VCaP (cell line): Measurements from ENCODE around the gene NIT2.
A peak's percentile ranks its signal among the peaks of the same experiment; 100 is the strongest.

Experiments
- H3K27ac ChIP-seq: fragments of 450-650 bp; 2 replicates; pipeline ENCODE4 v1.5.1; 2017
- TF ChIP-seq, protein P1 (sequence below): fragments of 450-650 bp; conservative IDR thresholded peaks from 2 replicates; pipeline ENCODE4 v1.5.1; 2017; ENCODE audit warnings: mild to moderate bottlenecking, moderate library complexity

The NIT2 gene

DNA sequence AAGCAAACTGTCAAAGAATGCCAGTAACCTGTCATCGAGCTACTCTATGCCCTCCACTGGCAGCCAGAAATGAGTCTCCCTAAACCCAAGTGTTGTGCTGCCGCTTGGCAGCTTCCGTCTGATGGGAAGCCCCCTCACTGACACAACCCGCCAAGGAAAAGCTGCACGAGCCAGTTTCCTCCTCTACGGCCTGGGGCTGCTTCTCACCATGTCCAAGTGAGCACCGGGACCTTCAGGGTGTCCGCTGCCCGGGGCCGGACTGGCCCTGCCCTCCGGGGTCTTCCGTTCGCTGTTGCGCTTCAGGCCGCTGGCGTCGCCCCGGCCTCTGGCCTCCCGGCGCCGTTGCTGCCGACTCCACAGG, 65.8 kb downstream of the NIT2 start:
- TF ChIP-seq, protein P1, sequence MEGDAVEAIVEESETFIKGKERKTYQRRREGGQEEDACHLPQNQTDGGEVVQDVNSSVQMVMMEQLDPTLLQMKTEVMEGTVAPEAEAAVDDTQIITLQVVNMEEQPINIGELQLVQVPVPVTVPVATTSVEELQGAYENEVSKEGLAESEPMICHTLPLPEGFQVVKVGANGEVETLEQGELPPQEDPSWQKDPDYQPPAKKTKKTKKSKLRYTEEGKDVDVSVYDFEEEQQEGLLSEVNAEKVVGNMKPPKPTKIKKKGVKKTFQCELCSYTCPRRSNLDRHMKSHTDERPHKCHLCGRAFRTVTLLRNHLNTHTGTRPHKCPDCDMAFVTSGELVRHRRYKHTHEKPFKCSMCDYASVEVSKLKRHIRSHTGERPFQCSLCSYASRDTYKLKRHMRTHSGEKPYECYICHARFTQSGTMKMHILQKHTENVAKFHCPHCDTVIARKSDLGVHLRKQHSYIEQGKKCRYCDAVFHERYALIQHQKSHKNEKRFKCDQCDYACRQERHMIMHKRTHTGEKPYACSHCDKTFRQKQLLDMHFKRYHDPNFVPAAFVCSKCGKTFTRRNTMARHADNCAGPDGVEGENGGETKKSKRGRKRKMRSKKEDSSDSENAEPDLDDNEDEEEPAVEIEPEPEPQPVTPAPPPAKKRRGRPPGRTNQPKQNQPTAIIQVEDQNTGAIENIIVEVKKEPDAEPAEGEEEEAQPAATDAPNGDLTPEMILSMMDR = no peak

DNA sequence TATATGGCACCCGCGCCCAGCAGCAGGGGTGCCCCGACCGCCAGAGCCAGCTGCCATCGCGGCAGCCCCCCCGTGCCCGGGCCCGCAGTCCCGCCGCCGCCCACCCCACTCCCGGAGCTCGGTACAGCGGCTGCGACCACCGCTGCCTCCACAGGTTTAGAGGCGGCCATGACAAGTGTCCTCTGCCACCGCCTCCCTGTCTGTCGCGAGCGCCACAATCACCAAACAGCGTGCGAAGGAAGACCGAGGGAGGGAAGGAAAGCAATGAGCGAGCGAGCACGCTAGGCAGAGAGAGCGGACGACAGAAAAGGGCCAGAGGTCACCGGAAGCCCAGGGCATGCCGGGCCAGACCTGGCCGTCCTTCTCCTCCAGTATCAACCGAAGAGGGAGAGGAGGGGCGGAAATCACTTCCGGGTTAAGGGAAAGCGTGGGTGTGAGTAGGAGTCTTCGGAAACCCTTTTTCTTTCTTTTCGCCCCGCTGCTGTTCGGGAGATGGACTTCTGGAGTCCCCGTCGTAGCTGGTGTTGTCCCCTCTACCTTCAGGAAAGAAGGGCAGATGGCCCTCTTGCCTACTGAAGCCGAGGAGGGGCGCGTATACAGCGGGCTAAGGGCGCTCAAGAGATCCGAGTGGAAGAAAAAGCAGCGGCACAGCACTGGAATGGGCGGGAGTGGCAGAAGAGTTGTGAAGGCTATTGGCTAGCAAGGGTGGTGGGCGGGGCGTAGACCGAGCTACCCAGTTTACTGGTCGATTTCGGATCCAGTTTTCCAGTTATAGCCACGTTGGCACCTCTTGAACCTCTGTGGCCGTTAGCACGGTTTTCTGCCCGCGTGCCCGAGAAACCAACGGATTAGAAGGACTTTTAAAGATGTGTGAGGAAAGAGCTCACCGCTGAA, 66.5 kb downstream of the NIT2 start, which contains the start of the genes LNP1 and TOMM70:
Gene LNP1 (plus strand): TSS at position 760 of the 894 bp plus-strand sequence. CDS start 28,191 bp downstream, outside the sequence.
Gene TOMM70 (minus strand): TSS at position 310 of the 894 bp plus-strand sequence. CDS start 140 bp downstream, at position 170.
- H3K27ac ChIP-seq = peak within 1 kb of the TSS; percentile 87
- TF ChIP-seq, protein P1 = no peak

More for the DNA sequence above, 65.8 kb downstream of the NIT2 start:
- peak overlapping the region; percentile 87 for H3K27ac ChIP-seq

DNA sequence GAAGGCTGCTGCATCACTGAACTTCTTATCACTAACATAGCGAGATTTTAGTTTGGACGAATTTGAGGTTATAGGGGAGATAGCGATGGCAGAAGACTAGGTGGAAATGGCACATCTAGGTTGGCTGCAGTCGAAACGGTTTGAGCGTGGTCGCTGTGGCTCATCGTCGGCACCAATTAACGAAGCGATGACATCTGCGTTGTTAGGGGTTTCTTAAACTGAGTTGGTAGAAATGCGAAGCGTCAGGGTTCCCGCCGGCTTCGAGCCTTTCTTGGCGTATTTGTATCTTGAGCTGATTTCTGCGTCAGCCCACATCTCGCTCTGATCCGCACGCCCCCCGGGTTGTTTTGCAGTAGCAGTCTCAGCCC, 67.1 kb downstream of the NIT2 start:
- TF ChIP-seq, protein P1 = no peak
- peak overlapping the region; percentile 87 for H3K27ac ChIP-seq

DNA sequence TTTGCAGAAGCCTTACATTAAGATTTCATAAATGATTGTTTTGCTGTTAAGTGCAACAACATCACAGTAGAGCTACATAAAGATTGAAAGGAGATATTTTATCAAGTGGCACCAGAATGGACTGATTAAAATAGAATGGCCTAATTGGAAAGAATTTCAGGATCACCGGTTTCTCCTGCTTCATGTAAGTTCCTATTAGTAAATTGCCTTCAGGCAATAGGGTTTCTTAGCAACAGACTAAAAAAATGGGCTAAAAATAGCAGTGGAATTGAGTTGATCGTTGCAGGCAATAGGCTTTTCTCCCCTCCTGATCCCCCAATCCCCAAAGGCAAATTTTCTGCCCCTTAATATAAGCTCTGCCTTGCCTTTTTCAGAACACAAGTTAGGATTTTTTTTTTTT, 67.7 kb downstream of the NIT2 start:
- H3K27ac ChIP-seq = peak overlapping the region; percentile 87

DNA sequence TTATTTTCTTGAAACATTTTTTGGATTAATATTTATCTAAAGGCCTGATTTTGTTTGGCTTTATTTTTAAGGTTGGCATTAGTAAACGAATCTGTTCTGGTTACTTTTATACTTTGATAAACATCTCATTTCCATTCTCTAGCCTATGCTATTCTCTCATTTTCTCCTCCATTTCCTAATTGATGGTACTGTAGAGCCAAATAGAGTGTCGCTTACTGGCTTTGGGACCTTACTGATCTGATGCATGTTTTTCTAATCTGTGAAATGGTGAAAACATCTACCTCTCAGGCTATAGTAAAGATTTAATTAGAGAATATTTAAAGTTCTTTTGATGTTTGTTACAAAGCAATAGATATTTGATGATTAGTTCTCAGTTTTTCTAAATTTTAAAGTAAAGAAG, 68.3 kb downstream of the NIT2 start:
- TF ChIP-seq, protein P1 = no peak
- H3K27ac ChIP-seq = peak overlapping the region; percentile 87; the same call in 1 of the 2 replicates

More for the DNA sequence above, 67.7 kb downstream of the NIT2 start:
- TF ChIP-seq, protein P1 = no peak

DNA sequence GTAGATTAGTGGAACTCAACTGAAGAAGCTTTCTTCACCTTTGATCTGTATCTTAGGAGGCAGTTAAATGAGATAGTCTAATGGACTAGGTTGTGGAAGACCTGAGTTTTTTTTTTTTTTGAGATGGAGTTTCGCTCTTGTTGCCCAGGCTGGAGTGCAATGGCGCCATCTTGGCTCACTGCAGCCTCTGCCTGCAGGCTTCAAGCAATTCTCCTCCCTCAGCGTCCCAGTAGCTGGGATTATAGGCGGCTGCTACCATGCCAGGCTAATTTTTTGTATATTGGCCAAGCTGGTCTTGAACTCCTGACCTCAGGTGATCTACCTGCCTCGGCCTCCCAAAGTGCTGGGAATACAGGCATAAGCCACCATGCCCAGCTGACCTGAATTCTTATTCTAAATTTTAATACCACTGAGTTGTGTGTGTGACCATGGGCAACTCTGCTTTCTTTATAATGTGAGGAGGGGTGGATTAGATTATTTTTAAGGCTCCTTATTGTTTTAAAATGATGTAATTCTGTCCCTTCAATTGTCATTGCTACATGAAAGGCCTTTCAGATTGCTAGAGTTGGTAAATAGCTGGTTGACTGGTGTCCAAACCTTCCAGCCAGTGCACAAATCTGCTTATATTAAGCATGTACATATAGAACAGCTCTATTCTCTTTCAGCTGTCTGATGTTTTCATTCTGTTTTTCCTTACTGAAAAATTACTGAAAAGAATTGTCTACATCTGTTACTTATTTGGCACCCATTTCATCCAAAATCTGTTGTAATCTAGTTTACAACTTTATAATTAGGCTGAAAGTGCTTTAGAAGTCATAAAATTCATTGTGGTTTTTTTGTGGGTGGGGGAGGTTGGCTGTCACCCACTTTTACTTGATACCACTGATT, 69.0 kb downstream of the NIT2 start:
- H3K27ac ChIP-seq = no peak overlapping the region
- TF ChIP-seq, protein P1 = no peak

DNA sequence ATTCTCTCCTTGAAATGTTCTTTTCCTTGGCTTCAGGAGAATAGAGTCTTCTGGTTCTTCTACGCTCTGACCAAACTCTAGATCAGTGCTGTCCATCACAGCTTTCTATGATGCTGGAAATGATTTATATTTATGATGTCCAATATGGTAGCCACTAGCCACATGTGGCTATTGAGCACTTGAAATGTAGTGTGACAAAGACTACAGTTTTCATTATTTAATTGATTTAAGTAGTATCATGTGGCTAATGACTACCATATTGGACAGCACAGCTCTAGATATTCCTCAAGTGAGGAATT, 69.6 kb downstream of the NIT2 start:
- TF ChIP-seq, protein P1 = no peak
- H3K27ac ChIP-seq = no peak overlapping the region
